HG03066 (cell line): ENCODE measurements around the gene ANO7.

Source experiments
- ATAC-seq: cut with Tn5 transposase; IDR thresholded peaks from one replicate; pipeline ENCODE4 v1.9.1; 2021; ENCODE audit warnings: low read depth; ENCODE audit not compliant: unreplicated experiment

ANO7 gene

GRCh38 chr2:241188361-241189092 lies at the start of gene ANO7:
Gene ANO7 (plus strand): TSS chr2:241188677. CDS start chr2:241190064, 1,387 bp downstream.
- no peak for ATAC-seq

- ATAC-seq = no peak
Observed at GRCh38 chr2:241139531-241140444, 48.7 kb upstream of the ANO7 start.

- ATAC-seq = no peak
Observed at GRCh38 chr2:241140445-241140840, 48.0 kb upstream of the ANO7 start.

- ATAC-seq = no peak
Observed at GRCh38 chr2:241141214-241141770, 47.2 kb upstream of the ANO7 start.

GRCh38 chr2:241142063-241142462 lies 46.4 kb upstream of the ANO7 start:
- ATAC-seq = no peak

- ATAC-seq = no peak
Observed at GRCh38 chr2:241142593-241142992, 45.9 kb upstream of the ANO7 start.

GRCh38 chr2:241146286-241146685 lies 42.2 kb upstream of the ANO7 start:
- ATAC-seq = no peak

GRCh38 chr2:241147336-241147735 lies 41.1 kb upstream of the ANO7 start:
- ATAC-seq = no peak

GRCh38 chr2:241148239-241148638 lies 40.2 kb upstream of the ANO7 start:
- no peak for ATAC-seq

- ATAC-seq = peak; percentile 78
Observed at GRCh38 chr2:241148891-241149674, 39.4 kb upstream of the ANO7 start, which contains the start of gene PASK. Gene PASK (minus strand): TSS chr2:241149472. CDS start chr2:241143032, 6,440 bp downstream.

GRCh38 chr2:241149675-241149924 lies 38.9 kb upstream of the ANO7 start:
- ATAC-seq = no peak

GRCh38 chr2:241149925-241150659 lies 38.4 kb upstream of the ANO7 start, which contains the start of gene PPP1R7:
Gene PPP1R7 (plus strand): TSS chr2:241150467. CDS start chr2:241150496, 29 bp downstream.
- ATAC-seq = peak; percentile 64

- ATAC-seq = peak; percentile 12
Observed at GRCh38 chr2:241150660-241151530, 37.6 kb upstream of the ANO7 start.

GRCh38 chr2:241151934-241152660 lies 36.4 kb upstream of the ANO7 start:
- no peak for ATAC-seq

- no peak for ATAC-seq
Observed at GRCh38 chr2:241153616-241154015, 34.9 kb upstream of the ANO7 start.

- ATAC-seq = no peak
Observed at GRCh38 chr2:241154915-241155314, 33.6 kb upstream of the ANO7 start.

- no peak for ATAC-seq
Observed at GRCh38 chr2:241155936-241156335, 32.5 kb upstream of the ANO7 start.

GRCh38 chr2:241156971-241157441 lies 31.5 kb upstream of the ANO7 start:
- no peak for ATAC-seq
